Activated T-helper 2 cell treated with anti-CD3 and anti-CD28 coated beads, Interferon-gamma antibody, Interleukin-2, Interleukin-4, amounts not matched to agents 10 μg/mL and 5 μg/mL and 100 μg/mL, durations not matched to agents 14 hours and 24 hours and 36 hours (primary cell): ENCODE measurements around the gene DMRT3. TPM values are rescaled to one million over a fixed set of nuclear protein-coding genes. Genes with fewer than 3 reads are reported as not detected.

Experiments
- DNase-seq: peaks from one replicate; pipeline ENCODE4 v3.0.0; 2021; ENCODE audit warnings: low spot score
- H3K27ac Mint-ChIP-seq: one replicate; pipeline ENCODE4 v1.8.0; 2021; ENCODE audit warnings: mixed read lengths
- H3K27me3 Mint-ChIP-seq: one replicate; pipeline ENCODE4 v1.8.0; 2021; ENCODE audit warnings: low read depth, mixed read lengths
- H3K36me3 Mint-ChIP-seq: one replicate; pipeline ENCODE4 v1.8.0; 2021; ENCODE audit warnings: low read depth, mixed read lengths
- H3K4me1 Mint-ChIP-seq: one replicate; pipeline ENCODE4 v1.8.0; 2021; ENCODE audit warnings: low read depth, mixed read lengths
- H3K4me3 Mint-ChIP-seq: one replicate; pipeline ENCODE4 v1.8.0; 2021; ENCODE audit warnings: low read depth, mild to moderate bottlenecking, moderate library complexity, mixed read lengths
- H3K9me3 Mint-ChIP-seq: one replicate; pipeline ENCODE4 v1.8.0; 2021; ENCODE audit warnings: mixed read lengths
- intact Hi-C: fragments of 100-400 bp; cut with micrococcal nuclease; formaldehyde crosslinking; loops from one replicate; pipeline ENCODE4 v1.15.1; 2023
- total RNA-seq: library from RNA; stranded (reverse); gene quantifications from 2 replicates; pipeline ENCODE4 v1.2.3, GENCODE V29; 2022

DMRT3 gene
- total RNA-seq, 1 donor from 2014 or later, result not detected

GRCh38 chr9:1025131-1025530 is 48.7 kb downstream of the DMRT3 start:
- intact Hi-C loops, result no loop called here
- no peak for DNase-seq
- H3K27me3 Mint-ChIP-seq, result peaks cover 9% of the 10 kb centered on the region
- H3K36me3 Mint-ChIP-seq, result no peaks in the 10 kb centered on the region
- no peak overlapping the region for H3K27ac Mint-ChIP-seq
- no peaks in the 10 kb centered on the region for H3K9me3 Mint-ChIP-seq
- H3K4me1 Mint-ChIP-seq, result no peaks in the 10 kb centered on the region
- H3K4me3 Mint-ChIP-seq, result no peak overlapping the region

- intact Hi-C loops, result no loop called here
- no peaks in the 10 kb centered on the region for H3K9me3 Mint-ChIP-seq
- no peak overlapping the region for H3K27ac Mint-ChIP-seq
- H3K4me3 Mint-ChIP-seq, result no peak overlapping the region
- no peak for DNase-seq
- H3K36me3 Mint-ChIP-seq, result no peaks in the 10 kb centered on the region
- no peaks in the 10 kb centered on the region for H3K4me1 Mint-ChIP-seq
- peaks cover 7% of the 10 kb centered on the region for H3K27me3 Mint-ChIP-seq
Observed at GRCh38 chr9:1026219-1026618, 49.8 kb downstream of the DMRT3 start.

GRCh38 chr9:1028501-1029190 is 52.2 kb downstream of the DMRT3 start:
- intact Hi-C loops, result no loop called here
- Mint-ChIP-seq H3K9me3 (no peaks in the 10 kb centered on the region), H3K27ac (no peak overlapping the region), H3K36me3 (no peaks in the 10 kb centered on the region), H3K4me3 (no peak overlapping the region), H3K27me3 (peaks cover 5% of the 10 kb centered on the region), H3K4me1 (no peaks in the 10 kb centered on the region)
- no peak for DNase-seq

GRCh38 chr9:1031951-1032601 is 55.6 kb downstream of the DMRT3 start:
- no peak for DNase-seq
- Mint-ChIP-seq H3K27ac (no peak overlapping the region), H3K4me3 (no peak overlapping the region), H3K36me3 (no peaks in the 10 kb centered on the region), H3K9me3 (no peaks in the 10 kb centered on the region), H3K27me3 (peaks cover 14% of the 10 kb centered on the region), H3K4me1 (no peaks in the 10 kb centered on the region)
- intact Hi-C loops, result no loop called here

- no peak overlapping the region for H3K27ac Mint-ChIP-seq
- no peaks in the 10 kb centered on the region for H3K4me1 Mint-ChIP-seq
- H3K9me3 Mint-ChIP-seq, result no peaks in the 10 kb centered on the region
- H3K27me3 Mint-ChIP-seq, result peaks cover 15% of the 10 kb centered on the region
- no peak for DNase-seq
- H3K36me3 Mint-ChIP-seq, result no peaks in the 10 kb centered on the region
- H3K4me3 Mint-ChIP-seq, result no peak overlapping the region
- intact Hi-C loops, result no loop called here
Observed at GRCh38 chr9:1034271-1034670, 57.8 kb downstream of the DMRT3 start.

GRCh38 chr9:1039589-1039988 is 63.1 kb downstream of the DMRT3 start:
- intact Hi-C loops, result no loop called here
- Mint-ChIP-seq H3K27ac (no peak overlapping the region), H3K36me3 (no peaks in the 10 kb centered on the region), H3K4me1 (peaks cover 4% of the 10 kb centered on the region), H3K9me3 (no peaks in the 10 kb centered on the region), H3K27me3 (peaks cover 56% of the 10 kb centered on the region), H3K4me3 (no peak overlapping the region)
- DNase-seq, result no peak

Other genes starting within 250 kb of the DMRT3 start
- gene DMRT1, start 135.0 kb upstream of the DMRT3 start, total RNA-seq, result not detected in 2 replicates
- 1.2 and 1.4 TPM in 2 replicates for gene DMRT2, start 73.7 kb downstream of the DMRT3 start, total RNA-seq